Measurements from ENCODE around the gene CYP20A1.

DNA sequence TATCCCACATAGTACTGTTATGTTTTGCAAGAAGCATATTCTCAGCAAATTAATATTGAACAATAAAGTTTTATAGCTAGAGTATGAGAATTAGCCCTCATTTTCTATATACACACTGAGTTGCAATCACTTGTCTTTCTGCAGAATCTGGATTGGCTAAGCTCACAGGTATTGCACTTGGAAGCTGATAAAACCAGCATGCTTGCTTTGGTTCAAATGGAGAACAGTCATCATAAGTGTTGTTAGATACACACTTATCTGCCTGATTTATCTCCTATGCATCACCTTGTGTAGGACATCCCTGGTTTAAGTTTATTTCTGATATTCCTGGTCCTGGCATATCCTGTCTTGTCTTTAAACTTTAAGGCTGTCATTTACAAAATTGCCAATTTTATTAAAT lies 38.0 kb upstream of the CYP20A1 start:
- TF ChIP-seq, protein P1, sequence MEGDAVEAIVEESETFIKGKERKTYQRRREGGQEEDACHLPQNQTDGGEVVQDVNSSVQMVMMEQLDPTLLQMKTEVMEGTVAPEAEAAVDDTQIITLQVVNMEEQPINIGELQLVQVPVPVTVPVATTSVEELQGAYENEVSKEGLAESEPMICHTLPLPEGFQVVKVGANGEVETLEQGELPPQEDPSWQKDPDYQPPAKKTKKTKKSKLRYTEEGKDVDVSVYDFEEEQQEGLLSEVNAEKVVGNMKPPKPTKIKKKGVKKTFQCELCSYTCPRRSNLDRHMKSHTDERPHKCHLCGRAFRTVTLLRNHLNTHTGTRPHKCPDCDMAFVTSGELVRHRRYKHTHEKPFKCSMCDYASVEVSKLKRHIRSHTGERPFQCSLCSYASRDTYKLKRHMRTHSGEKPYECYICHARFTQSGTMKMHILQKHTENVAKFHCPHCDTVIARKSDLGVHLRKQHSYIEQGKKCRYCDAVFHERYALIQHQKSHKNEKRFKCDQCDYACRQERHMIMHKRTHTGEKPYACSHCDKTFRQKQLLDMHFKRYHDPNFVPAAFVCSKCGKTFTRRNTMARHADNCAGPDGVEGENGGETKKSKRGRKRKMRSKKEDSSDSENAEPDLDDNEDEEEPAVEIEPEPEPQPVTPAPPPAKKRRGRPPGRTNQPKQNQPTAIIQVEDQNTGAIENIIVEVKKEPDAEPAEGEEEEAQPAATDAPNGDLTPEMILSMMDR (IDR thresholded peaks at IDR 0.05) = no peak
- TF ChIP-seq EZH2 (IDR thresholded peaks at IDR 0.05) (no peak), EZH2phosphoT487 (IDR thresholded peaks at IDR 0.05) (no peak)
